OCI-LY1 (cell line): ENCODE measurements around the gene CLDN4.

Experiments used
- H2AFZ ChIP-seq: fragments of 200-600 bp; sonication (generic), shearing (Covaris generic); 2 replicates; pipeline ENCODE4 v1.6.0; 2014; ENCODE audit warnings: antibody characterized with exemption, mild to moderate bottlenecking, low read length
- H3F3A ChIP-seq: fragments of 200-600 bp; sonication (generic), shearing (Covaris generic); 2 replicates; pipeline ENCODE4 v1.6.0; 2014; ENCODE audit warnings: mild to moderate bottlenecking, antibody characterized with exemption, low read length, moderate library complexity; ENCODE audit not compliant: insufficient read depth
- H3K27ac ChIP-seq: fragments of 200-600 bp; sonication (generic); 2 replicates; pipeline ENCODE4 v1.5.1; 2014; ENCODE audit warnings: low read length, mixed run types, mild to moderate bottlenecking, low read depth; ENCODE audit not compliant: poor library complexity, severe bottlenecking
- H3K27me3 ChIP-seq: fragments of 200-600 bp; sonication (generic); 2 replicates; pipeline ENCODE4 v1.6.0; 2014; ENCODE audit warnings: antibody characterized with exemption, mild to moderate bottlenecking, low read length, moderate library complexity; ENCODE audit not compliant: insufficient read depth
- H3K36me3 ChIP-seq: fragments of 200-600 bp; sonication (generic); 2 replicates; pipeline ENCODE4 v1.6.1; 2014; ENCODE audit warnings: mild to moderate bottlenecking, antibody characterized with exemption, low read length, moderate library complexity, mixed read lengths; ENCODE audit not compliant: insufficient read depth
- H3K4me1 ChIP-seq: fragments of 200-600 bp; sonication (generic); 2 replicates; pipeline ENCODE4 v1.5.1; 2014; ENCODE audit warnings: mild to moderate bottlenecking, low read length, moderate library complexity; ENCODE audit not compliant: insufficient read depth, severe bottlenecking
- H3K4me2 ChIP-seq: fragments of 200-600 bp; sonication (generic), shearing (Covaris generic); 2 replicates; pipeline ENCODE4 v1.6.1; 2014; ENCODE audit warnings: low read length
- H3K4me3 ChIP-seq: fragments of 200-600 bp; sonication (generic); 2 replicates; pipeline ENCODE4 v1.5.1; 2014; ENCODE audit warnings: low read length, low read depth, mild to moderate bottlenecking, mixed read lengths; ENCODE audit not compliant: poor library complexity, severe bottlenecking
- H3K79me2 ChIP-seq: fragments of 200-600 bp; shearing (Covaris generic); 2 replicates; pipeline ENCODE4 v1.6.1; 2016; ENCODE audit warnings: mixed run types, low read length, mixed read lengths; ENCODE audit not compliant: insufficient read depth
- H3K9ac ChIP-seq: fragments of 200-600 bp; sonication (generic), shearing (Covaris generic); 2 replicates; pipeline ENCODE4 v1.6.1; 2014; ENCODE audit warnings: mild to moderate bottlenecking, low read length, mixed read lengths
- H3K9me2 ChIP-seq: fragments of 200-600 bp; sonication (generic), shearing (Covaris generic); 2 replicates; pipeline ENCODE4 v1.6.1; 2014; ENCODE audit warnings: low read depth, mild to moderate bottlenecking, low read length, mixed read lengths
- H3K9me3 ChIP-seq: fragments of 200-600 bp; shearing (Covaris generic); 2 replicates; pipeline ENCODE4 v1.6.1; 2014; ENCODE audit warnings: low read length, mixed read lengths
- H4K20me1 ChIP-seq: fragments of 200-600 bp; sonication (generic), shearing (Covaris generic); 2 replicates; pipeline ENCODE4 v1.6.0; 2016; ENCODE audit warnings: mild to moderate bottlenecking, low read length; ENCODE audit not compliant: insufficient read depth
- CTCF ChIP-seq: fragments of 200-600 bp; sonication (generic), shearing (Covaris generic); IDR thresholded peaks from 2 replicates; pipeline ENCODE4 v1.5.1; 2017; ENCODE audit warnings: mild to moderate bottlenecking, antibody characterized with exemption, low read length, moderate library complexity, mixed read lengths
- EZH2 ChIP-seq: fragments of 200-600 bp; sonication (generic), shearing (Covaris generic); IDR thresholded peaks from 2 replicates; pipeline ENCODE4 v1.8.0; 2017; ENCODE audit warnings: borderline replicate concordance, mixed run types, mild to moderate bottlenecking, antibody characterized with exemption, low read length, moderate library complexity, mixed read lengths

CLDN4 gene

GRCh38 chr7:73880755-73881328 is 50.0 kb downstream of the CLDN4 start:
- Histone ChIP-seq H3K9ac (no peak overlapping the region), H2AFZ (no peak overlapping the region), H3K36me3 (no peaks in the 10 kb centered on the region), H3K4me3 (no peak overlapping the region), H3K9me2 (no peaks in the 10 kb centered on the region), H4K20me1 (no peaks in the 10 kb centered on the region), H3K9me3 (no peaks in the 10 kb centered on the region), H3K4me2 (no peak overlapping the region), H3K79me2 (no peaks in the 10 kb centered on the region), H3F3A (no peaks in the 10 kb centered on the region), H3K27me3 (peaks cover 16% of the 10 kb centered on the region), H3K27ac (no peak overlapping the region), H3K4me1 (no peaks in the 10 kb centered on the region)
- TF ChIP-seq EZH2 (no peak), CTCF (no peak)

GRCh38 chr7:73881352-73882046 is 50.7 kb downstream of the CLDN4 start:
- Histone ChIP-seq H3K27ac (no peak overlapping the region), H3K27me3 (peaks cover 16% of the 10 kb centered on the region; the same call in 1 of the 2 replicates), H3K79me2 (no peaks in the 10 kb centered on the region), H2AFZ (no peak overlapping the region), H3K4me2 (no peak overlapping the region), H3K9me3 (no peaks in the 10 kb centered on the region), H4K20me1 (no peaks in the 10 kb centered on the region), H3F3A (no peaks in the 10 kb centered on the region), H3K4me3 (no peak overlapping the region), H3K9me2 (no peaks in the 10 kb centered on the region), H3K4me1 (no peaks in the 10 kb centered on the region), H3K9ac (no peak overlapping the region), H3K36me3 (no peaks in the 10 kb centered on the region)
- TF ChIP-seq CTCF (no peak), EZH2 (no peak)

- Histone ChIP-seq H3F3A (no peaks in the 10 kb centered on the region), H2AFZ (no peak overlapping the region), H3K4me2 (no peak overlapping the region), H4K20me1 (no peaks in the 10 kb centered on the region), H3K36me3 (no peaks in the 10 kb centered on the region), H3K4me1 (no peaks in the 10 kb centered on the region), H3K27me3 (peaks cover 16% of the 10 kb centered on the region; the same call in 1 of the 2 replicates), H3K9me2 (no peaks in the 10 kb centered on the region), H3K27ac (no peak overlapping the region), H3K9ac (no peak overlapping the region), H3K9me3 (no peaks in the 10 kb centered on the region), H3K79me2 (no peaks in the 10 kb centered on the region), H3K4me3 (no peak overlapping the region)
- TF ChIP-seq CTCF (no peak), EZH2 (no peak)
Measured at GRCh38 chr7:73882047-73882402, 51.2 kb downstream of the CLDN4 start.
